Trophoblast cell (in vitro differentiated cells and primary cell): ENCODE results near the gene KCNJ12.
"Not testable (repeated sequence)": the region's sequence is repeated elsewhere in the genome, so short reads cannot be mapped to it uniquely, and the experiment has no call there.

ENCODE experiments used
- DNase-seq, 2 donors: peaks; one replicate each; pipeline ENCODE4 v3.0.0-alpha.2; 2016
- H2AFZ ChIP-seq: 2 replicates; pipeline ENCODE4 v1.6.1; 2013; ENCODE audit warnings: low read length, moderate library complexity, mild to moderate bottlenecking; ENCODE audit not compliant: insufficient read depth, poor library complexity
- H2AK5ac ChIP-seq: 2 replicates; pipeline ENCODE4 v1.6.1; 2013; ENCODE audit warnings: mild to moderate bottlenecking, low read length
- H2BK120ac ChIP-seq: 2 replicates; pipeline ENCODE4 v1.6.1; 2013; ENCODE audit warnings: low read length, mild to moderate bottlenecking, moderate library complexity; ENCODE audit not compliant: insufficient read depth, poor library complexity
- H2BK12ac ChIP-seq: 2 replicates; pipeline ENCODE4 v1.6.1; 2013; ENCODE audit warnings: mild to moderate bottlenecking, low read length, moderate library complexity
- H2BK5ac ChIP-seq: 2 replicates; pipeline ENCODE4 v1.6.1; 2013; ENCODE audit warnings: low read length, low read depth, moderate library complexity, mild to moderate bottlenecking; ENCODE audit not compliant: poor library complexity
- H3K14ac ChIP-seq: 2 replicates; pipeline ENCODE4 v1.6.1; 2013; ENCODE audit warnings: mild to moderate bottlenecking, low read length
- H3K18ac ChIP-seq: 2 replicates; pipeline ENCODE4 v1.6.1; 2013; ENCODE audit warnings: mild to moderate bottlenecking, low read length
- H3K23ac ChIP-seq: 2 replicates; pipeline ENCODE4 v1.6.1; 2013; ENCODE audit warnings: low read length
- H3K27ac ChIP-seq: 2 replicates; pipeline ENCODE4 v1.5.1; 2013; ENCODE audit warnings: low read depth, mild to moderate bottlenecking, inconsistent platforms, low read length, moderate library complexity
- H3K27me3 ChIP-seq: 2 replicates; pipeline ENCODE4 v1.6.1; 2013; ENCODE audit warnings: inconsistent platforms, mild to moderate bottlenecking, low read length, moderate library complexity; ENCODE audit not compliant: insufficient read depth
- H3K36me3 ChIP-seq, 2 experiments: 1 replicate in 1 of 2; 2 replicates in 1 of 2; pipeline ENCODE4 v1.6.1; 2013; ENCODE audit warnings: low read length in 2 of 2, mild to moderate bottlenecking in 2 of 2, moderate library complexity in 1 of 2; ENCODE audit not compliant: insufficient read depth in 2 of 2, control insufficient read depth in 1 of 2
- H3K4ac ChIP-seq: 2 replicates; pipeline ENCODE4 v1.6.1; 2013; ENCODE audit warnings: low read depth, mild to moderate bottlenecking, low read length, moderate library complexity
- H3K4me1 ChIP-seq, 2 experiments: 1 replicate in 1 of 2; 2 replicates in 1 of 2; pipeline ENCODE4 v1.6.1; 2013; ENCODE audit warnings: low read length in 2 of 2, mild to moderate bottlenecking in 2 of 2, moderate library complexity in 1 of 2; ENCODE audit not compliant: insufficient read depth in 2 of 2, control insufficient read depth in 1 of 2
- H3K4me2 ChIP-seq: 2 replicates; pipeline ENCODE4 v1.6.1; 2013; ENCODE audit warnings: inconsistent platforms, mild to moderate bottlenecking, low read length, moderate library complexity
- H3K4me3 ChIP-seq: 2 replicates; pipeline ENCODE4 v1.5.1; 2013; ENCODE audit warnings: mild to moderate bottlenecking, low read depth, low read length, inconsistent platforms
- H3K79me1 ChIP-seq: one replicate; pipeline ENCODE4 v1.6.1; 2013; ENCODE audit warnings: low read length
- H3K79me2 ChIP-seq: 2 replicates; pipeline ENCODE4 v1.6.1; 2013; ENCODE audit warnings: low read length, mild to moderate bottlenecking; ENCODE audit not compliant: control insufficient read depth, insufficient read depth, poor library complexity
- H3K9ac ChIP-seq: 2 replicates; pipeline ENCODE4 v1.6.1; 2013; ENCODE audit warnings: mild to moderate bottlenecking, low read length
- H3K9me3 ChIP-seq: 2 replicates; pipeline ENCODE4 v1.6.1; 2013; ENCODE audit warnings: low read depth, mild to moderate bottlenecking, control low read depth, inconsistent platforms, low read length; ENCODE audit not compliant: insufficient read depth
- H4K12ac ChIP-seq: 2 replicates; pipeline ENCODE4 v1.6.1; 2013; ENCODE audit warnings: low read depth, mild to moderate bottlenecking, low read length, moderate library complexity
- H4K8ac ChIP-seq: 2 replicates; pipeline ENCODE4 v1.6.1; 2013; ENCODE audit warnings: low read depth, mild to moderate bottlenecking, low read length, moderate library complexity
- H4K91ac ChIP-seq: one replicate; pipeline ENCODE4 v1.6.1; 2013; ENCODE audit warnings: low read depth, mild to moderate bottlenecking, low read length, moderate library complexity
- WGBS: extraction: QIAGEN DNeasy Blood & Tissue Kit; methylation state at CpG from one replicate; pipeline ENCODE4 v1.1.7; 2013; ENCODE audit warnings: missing lambda C conversion rate; ENCODE audit not compliant: insufficient read length, insufficient coverage; ENCODE audit errors: extremely low coverage; 5-methylcytosine and 5-hydroxymethylcytosine counted together

KCNJ12 gene

DNA sequence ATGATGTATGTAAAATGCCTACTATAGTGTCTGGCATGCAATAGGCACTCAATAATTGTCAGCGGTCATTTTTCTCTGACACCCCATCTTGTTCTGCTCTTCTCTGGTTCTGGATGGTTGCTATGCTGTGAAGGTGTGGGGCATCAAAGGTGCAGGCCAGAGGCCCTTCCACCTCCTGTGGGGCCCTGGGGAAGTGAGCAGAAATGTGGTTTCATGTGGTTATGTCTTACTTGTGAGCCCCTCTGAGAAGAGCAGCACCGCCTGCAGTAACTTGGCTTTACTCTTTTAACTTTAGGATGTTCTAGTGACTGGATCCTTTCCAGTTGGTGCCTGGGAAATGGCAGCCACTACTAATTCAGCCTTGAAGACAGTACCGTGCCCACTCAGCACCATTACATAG, 32.1 kb downstream of the KCNJ12 start:
- not testable (repeated sequence) for H4K12ac ChIP-seq, H2AK5ac ChIP-seq, H2BK12ac ChIP-seq, H3K27me3 ChIP-seq, H3K4me2 ChIP-seq, H3K79me1 ChIP-seq, H3K9me3 ChIP-seq, H2AFZ ChIP-seq, H3K4me1 ChIP-seq, H3K14ac ChIP-seq, H3K79me2 ChIP-seq, H4K8ac ChIP-seq, H3K36me3 ChIP-seq, H3K4me3 ChIP-seq, H2BK120ac ChIP-seq, H3K4ac ChIP-seq, H2BK5ac ChIP-seq, H3K23ac ChIP-seq, H4K91ac ChIP-seq, DNase-seq, H3K18ac ChIP-seq, H3K27ac ChIP-seq, H3K9ac ChIP-seq
- WGBS: no CpG with 5 or more reads among the region's 3 CpGs

DNA sequence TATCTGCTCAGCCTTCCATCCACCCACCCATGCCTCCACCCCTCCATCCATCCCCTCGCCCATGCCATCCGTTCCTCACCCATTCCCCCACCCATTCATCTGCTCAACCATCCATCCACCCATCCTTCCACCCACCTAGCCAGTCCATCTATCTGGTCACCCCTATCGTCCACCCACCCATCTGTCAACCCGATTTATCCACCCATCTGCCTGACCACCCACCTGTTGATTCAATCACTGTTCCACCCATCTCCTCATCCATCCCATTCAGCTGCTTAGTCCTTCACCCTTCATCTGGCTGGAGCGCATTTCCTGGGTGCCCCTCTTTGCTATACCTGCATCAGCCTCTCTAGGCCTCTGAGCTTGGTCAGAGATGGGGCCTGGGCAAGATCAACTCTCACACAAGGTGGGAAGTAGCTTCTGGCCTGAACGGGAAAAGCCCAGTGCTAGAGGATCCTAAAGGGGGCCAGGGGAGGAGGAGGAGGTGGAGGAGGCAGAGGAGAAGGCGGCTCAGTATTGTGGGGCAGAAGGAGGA, 32.7 kb downstream of the KCNJ12 start:
- H3K9ac ChIP-seq, H3K4me3 ChIP-seq, DNase-seq, H4K12ac ChIP-seq, H2BK120ac ChIP-seq, H3K27me3 ChIP-seq, H3K14ac ChIP-seq, H3K4me1 ChIP-seq, H3K23ac ChIP-seq, H4K8ac ChIP-seq, H3K4me2 ChIP-seq, H3K79me1 ChIP-seq, H2AK5ac ChIP-seq, H2AFZ ChIP-seq, H3K4ac ChIP-seq, H3K79me2 ChIP-seq, H4K91ac ChIP-seq, H3K18ac ChIP-seq, H3K36me3 ChIP-seq, H3K9me3 ChIP-seq, H2BK12ac ChIP-seq, H3K27ac ChIP-seq, H2BK5ac ChIP-seq: not testable (repeated sequence)
- WGBS: no CpG with 5 or more reads among the region's 7 CpGs

DNA sequence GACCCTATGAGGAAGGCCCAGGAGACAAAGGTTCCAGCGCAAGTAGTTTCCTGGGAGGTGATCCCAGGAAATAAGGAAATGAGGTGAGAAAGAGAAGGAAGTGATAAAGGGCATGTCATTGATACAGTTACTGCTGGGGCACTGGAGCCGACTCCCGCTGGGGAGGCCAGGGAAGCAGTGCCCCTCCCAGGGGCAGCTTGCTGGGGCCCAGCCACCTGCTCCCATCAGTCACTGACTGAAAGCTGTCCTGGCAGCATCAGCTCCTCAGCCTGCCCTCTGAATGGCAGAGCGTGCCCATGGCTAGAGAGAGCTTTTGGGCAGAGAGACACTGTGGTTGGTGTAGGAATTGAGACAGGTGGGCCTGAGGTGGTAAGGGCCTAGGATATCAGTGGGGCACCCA, 33.2 kb downstream of the KCNJ12 start:
- H3K23ac ChIP-seq, H3K27me3 ChIP-seq, H3K79me1 ChIP-seq, H2AK5ac ChIP-seq, H4K12ac ChIP-seq, H3K36me3 ChIP-seq, H2BK5ac ChIP-seq, H3K4ac ChIP-seq, H3K9ac ChIP-seq, H3K79me2 ChIP-seq, H2AFZ ChIP-seq, H3K4me1 ChIP-seq, H4K91ac ChIP-seq, H3K4me2 ChIP-seq, H3K27ac ChIP-seq, H2BK120ac ChIP-seq, DNase-seq, H3K9me3 ChIP-seq, H2BK12ac ChIP-seq, H3K14ac ChIP-seq, H4K8ac ChIP-seq, H3K4me3 ChIP-seq, H3K18ac ChIP-seq: not testable (repeated sequence)
- no CpG with 5 or more reads among the region's 4 CpGs for WGBS

DNA sequence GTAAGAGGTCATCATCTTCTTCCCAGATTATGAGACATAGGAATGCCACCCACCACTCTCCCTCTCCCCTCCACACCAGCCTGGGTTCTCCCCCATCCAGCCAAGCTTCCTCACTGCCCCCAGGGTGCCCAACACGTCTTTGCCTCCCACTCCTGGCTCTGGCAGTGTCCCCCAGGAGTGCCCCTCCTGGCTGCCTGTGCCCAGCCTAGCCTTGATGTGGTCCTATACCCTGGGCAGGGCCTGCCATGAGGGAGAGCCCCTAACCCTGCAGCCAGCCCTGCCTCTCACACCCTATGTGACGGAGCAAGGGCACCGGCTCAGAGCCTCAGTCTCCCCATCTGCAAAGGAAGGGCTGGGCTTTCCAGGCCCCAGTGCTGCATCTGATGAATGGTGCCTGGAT, 33.8 kb downstream of the KCNJ12 start:
- H3K36me3 ChIP-seq, H3K23ac ChIP-seq, H4K12ac ChIP-seq, H3K14ac ChIP-seq, H3K4me3 ChIP-seq, H3K79me1 ChIP-seq, H3K18ac ChIP-seq, H4K91ac ChIP-seq, H2BK12ac ChIP-seq, H3K4me1 ChIP-seq, H2BK120ac ChIP-seq, H3K9me3 ChIP-seq, H2AK5ac ChIP-seq, H3K79me2 ChIP-seq, H3K27me3 ChIP-seq, H3K27ac ChIP-seq, H3K4ac ChIP-seq, DNase-seq, H4K8ac ChIP-seq, H3K4me2 ChIP-seq, H2BK5ac ChIP-seq, H2AFZ ChIP-seq, H3K9ac ChIP-seq: not testable (repeated sequence)
- no CpG with 5 or more reads among the region's 3 CpGs for WGBS
